PFSK-1 (cell line): ENCODE results near the gene ACOXL.

Experiments used
- FOXP2 ChIP-seq: optimal IDR thresholded peaks from 2 replicates; pipeline ENCODE3; 2011; ENCODE audit warnings: borderline replicate concordance, control low read depth, inconsistent platforms; ENCODE audit not compliant: insufficient read depth; ENCODE audit errors: extremely low read length, extremely low read depth
- POLR2AphosphoS5 ChIP-seq: IDR thresholded peaks from 2 replicates; pipeline ENCODE4 v1.6.1; 2012; ENCODE audit warnings: low read depth, mild to moderate bottlenecking, control low read depth, low read length, moderate library complexity
- SIN3A ChIP-seq: IDR thresholded peaks from 2 replicates; pipeline ENCODE4 v1.6.1; 2012; ENCODE audit warnings: mild to moderate bottlenecking, low read length, moderate library complexity, borderline replicate concordance; ENCODE audit not compliant: insufficient read depth
- TAF1 ChIP-seq: IDR thresholded peaks from 2 replicates; pipeline ENCODE4 v1.6.1; 2012; ENCODE audit warnings: low read length, control low read depth, borderline replicate concordance; ENCODE audit not compliant: insufficient read depth
- TF ChIP-seq, protein P1 (sequence below), 2 experiments: IDR thresholded peaks; 2 replicates each; pipeline versions ENCODE4 v1.6.1 to v1.8.0; 2011 to 2012; ENCODE audit warnings: low read depth in 2 of 2, low read length in 2 of 2, control low read depth in 1 of 2, inconsistent platforms in 1 of 2, mild to moderate bottlenecking in 1 of 2, moderate library complexity in 1 of 2; ENCODE audit not compliant: insufficient read depth in 1 of 2

ACOXL gene

DNA sequence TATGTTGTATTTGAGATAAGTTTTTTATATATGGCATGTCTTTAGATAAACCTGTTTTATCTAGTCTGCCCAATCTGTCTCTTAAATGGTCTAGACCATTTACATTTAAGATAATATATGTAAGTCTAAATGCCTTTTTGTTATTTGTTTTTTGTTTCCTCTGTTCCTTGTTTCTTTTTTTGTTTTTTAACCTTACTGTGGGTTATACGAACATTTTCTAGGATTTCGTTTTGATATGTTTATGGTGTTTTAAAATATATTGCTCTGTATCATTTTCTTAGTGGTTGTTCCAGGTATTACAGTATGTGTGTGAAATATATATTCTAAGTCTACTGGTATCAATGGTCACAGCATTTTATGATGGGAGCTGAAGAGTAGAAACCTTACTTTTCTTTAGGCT is 401.7 kb downstream of the ACOXL start:
- TF ChIP-seq POLR2AphosphoS5 (no peak), TAF1 (no peak), FOXP2 (no peak), SIN3A (no peak)
- TF ChIP-seq, protein P1, sequence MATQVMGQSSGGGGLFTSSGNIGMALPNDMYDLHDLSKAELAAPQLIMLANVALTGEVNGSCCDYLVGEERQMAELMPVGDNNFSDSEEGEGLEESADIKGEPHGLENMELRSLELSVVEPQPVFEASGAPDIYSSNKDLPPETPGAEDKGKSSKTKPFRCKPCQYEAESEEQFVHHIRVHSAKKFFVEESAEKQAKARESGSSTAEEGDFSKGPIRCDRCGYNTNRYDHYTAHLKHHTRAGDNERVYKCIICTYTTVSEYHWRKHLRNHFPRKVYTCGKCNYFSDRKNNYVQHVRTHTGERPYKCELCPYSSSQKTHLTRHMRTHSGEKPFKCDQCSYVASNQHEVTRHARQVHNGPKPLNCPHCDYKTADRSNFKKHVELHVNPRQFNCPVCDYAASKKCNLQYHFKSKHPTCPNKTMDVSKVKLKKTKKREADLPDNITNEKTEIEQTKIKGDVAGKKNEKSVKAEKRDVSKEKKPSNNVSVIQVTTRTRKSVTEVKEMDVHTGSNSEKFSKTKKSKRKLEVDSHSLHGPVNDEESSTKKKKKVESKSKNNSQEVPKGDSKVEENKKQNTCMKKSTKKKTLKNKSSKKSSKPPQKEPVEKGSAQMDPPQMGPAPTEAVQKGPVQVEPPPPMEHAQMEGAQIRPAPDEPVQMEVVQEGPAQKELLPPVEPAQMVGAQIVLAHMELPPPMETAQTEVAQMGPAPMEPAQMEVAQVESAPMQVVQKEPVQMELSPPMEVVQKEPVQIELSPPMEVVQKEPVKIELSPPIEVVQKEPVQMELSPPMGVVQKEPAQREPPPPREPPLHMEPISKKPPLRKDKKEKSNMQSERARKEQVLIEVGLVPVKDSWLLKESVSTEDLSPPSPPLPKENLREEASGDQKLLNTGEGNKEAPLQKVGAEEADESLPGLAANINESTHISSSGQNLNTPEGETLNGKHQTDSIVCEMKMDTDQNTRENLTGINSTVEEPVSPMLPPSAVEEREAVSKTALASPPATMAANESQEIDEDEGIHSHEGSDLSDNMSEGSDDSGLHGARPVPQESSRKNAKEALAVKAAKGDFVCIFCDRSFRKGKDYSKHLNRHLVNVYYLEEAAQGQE (IDR thresholded peaks at IDR 0.05; ENCODE audit: insufficient read depth in 1 of 2, low read depth in 2 of 2, low read length in 2 of 2): no peak

- TF ChIP-seq POLR2AphosphoS5 (no peak), SIN3A (no peak), TAF1 (no peak), FOXP2 (no peak)
- TF ChIP-seq, protein P1 (IDR thresholded peaks at IDR 0.05; ENCODE audit: insufficient read depth in 1 of 2, low read depth in 2 of 2, low read length in 2 of 2): no peak
Observed at GRCh38 chr2:111135237-111135909, 403.0 kb downstream of the ACOXL start.

DNA sequence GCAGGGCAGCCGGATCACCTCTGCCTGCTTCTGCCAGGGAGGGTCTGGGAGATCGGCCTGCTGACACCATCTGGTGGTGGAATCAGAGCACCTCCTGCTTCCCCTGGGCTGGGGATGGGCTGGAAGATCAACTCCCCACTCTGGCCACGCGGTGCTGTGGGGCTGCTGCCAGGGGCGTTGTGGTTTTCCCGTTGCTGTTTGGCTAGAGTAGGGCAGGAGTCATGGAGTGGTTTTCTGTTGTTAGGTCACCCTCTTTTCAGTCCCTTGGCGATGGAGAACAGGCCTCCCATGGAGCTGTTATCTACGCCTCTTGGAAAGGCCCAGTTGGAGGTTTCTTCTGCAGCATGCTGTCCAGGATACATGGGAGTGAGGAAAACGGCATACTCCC is 403.5 kb downstream of the ACOXL start:
- TF ChIP-seq SIN3A: no peak
- TF ChIP-seq FOXP2: no peak
- no peak for TF ChIP-seq TAF1
- TF ChIP-seq, protein P1 (IDR thresholded peaks at IDR 0.05; ENCODE audit: insufficient read depth in 1 of 2, low read depth in 2 of 2, low read length in 2 of 2): no peak
- TF ChIP-seq POLR2AphosphoS5: no peak

DNA sequence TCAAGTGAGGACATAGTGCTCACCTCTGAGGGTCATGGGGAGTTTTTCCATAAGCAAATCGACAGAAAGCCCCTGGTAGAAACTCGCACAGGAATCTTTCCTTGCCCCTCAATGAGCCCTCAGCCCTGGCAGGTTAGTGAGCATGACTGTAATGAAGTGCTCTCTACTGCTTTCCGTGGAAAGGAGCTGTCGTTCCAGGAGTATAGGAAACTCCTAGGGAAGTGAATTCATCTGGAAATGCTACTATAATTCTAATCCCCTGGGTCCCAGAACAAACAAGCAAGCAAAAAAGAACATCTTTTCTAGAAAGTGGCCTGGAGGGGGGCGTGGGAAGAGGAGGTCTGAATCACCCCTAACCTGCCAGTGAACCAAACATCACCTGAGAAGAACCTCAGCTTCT is 406.5 kb downstream of the ACOXL start:
- TF ChIP-seq, protein P1 (IDR thresholded peaks at IDR 0.05; ENCODE audit: insufficient read depth in 1 of 2, low read depth in 2 of 2, low read length in 2 of 2): no peak
- TF ChIP-seq SIN3A: no peak
- TF ChIP-seq POLR2AphosphoS5: no peak
- TF ChIP-seq FOXP2: no peak
- no peak for TF ChIP-seq TAF1
